Parathyroid adenoma (tissue), 2 donors: ENCODE data around the gene IGF1R.

Source experiments
- H2AFZ ChIP-seq: fragments of 300-600 bp; sonication (generic); one replicate; pipeline ENCODE4 v1.7.0; 2017; ENCODE audit warnings: antibody characterized with exemption, mild to moderate bottlenecking
- H3K27ac ChIP-seq: fragments of 300-600 bp; sonication (generic); one replicate; pipeline ENCODE4 v1.7.0; 2017
- H3K27me3 ChIP-seq: fragments of 300-600 bp; sonication (generic); one replicate; pipeline ENCODE4 v1.7.0; 2017; ENCODE audit warnings: low read length; ENCODE audit not compliant: control insufficient read depth, insufficient read depth
- H3K36me3 ChIP-seq: fragments of 300-600 bp; sonication (generic); one replicate; pipeline ENCODE4 v1.7.0; 2017; ENCODE audit warnings: low read length; ENCODE audit not compliant: control insufficient read depth, insufficient read depth
- H3K4me1 ChIP-seq: fragments of 300-600 bp; sonication (generic); one replicate; pipeline ENCODE4 v1.7.0; 2017; ENCODE audit warnings: control low read depth
- H3K4me2 ChIP-seq: fragments of 300-600 bp; sonication (generic); one replicate; pipeline ENCODE4 v1.7.0; 2017; ENCODE audit warnings: low read length
- H3K4me3 ChIP-seq: fragments of 300-600 bp; sonication (generic); one replicate; pipeline ENCODE4 v1.7.0; 2017; ENCODE audit warnings: low read depth, low read length
- H3K79me2 ChIP-seq: fragments of 300-600 bp; sonication (generic); one replicate; pipeline ENCODE4 v1.7.0; 2017; ENCODE audit warnings: control low read depth
- H3K9ac ChIP-seq: fragments of 300-600 bp; sonication (generic); one replicate; pipeline ENCODE4 v1.7.0; 2017; ENCODE audit warnings: mild to moderate bottlenecking
- H3K9me3 ChIP-seq: fragments of 300-600 bp; sonication (generic); one replicate; pipeline ENCODE4 v1.7.0; 2017; ENCODE audit warnings: low read length; ENCODE audit not compliant: control insufficient read depth
- TF ChIP-seq, protein P1 (sequence below): fragments of 300-600 bp; sonication (generic); IDR thresholded peaks from one replicate; pipeline ENCODE4 v1.7.0; 2017; ENCODE audit warnings: antibody characterized with exemption, mild to moderate bottlenecking
- donor health status: primary hyperparathyroidism.

IGF1R gene

DNA sequence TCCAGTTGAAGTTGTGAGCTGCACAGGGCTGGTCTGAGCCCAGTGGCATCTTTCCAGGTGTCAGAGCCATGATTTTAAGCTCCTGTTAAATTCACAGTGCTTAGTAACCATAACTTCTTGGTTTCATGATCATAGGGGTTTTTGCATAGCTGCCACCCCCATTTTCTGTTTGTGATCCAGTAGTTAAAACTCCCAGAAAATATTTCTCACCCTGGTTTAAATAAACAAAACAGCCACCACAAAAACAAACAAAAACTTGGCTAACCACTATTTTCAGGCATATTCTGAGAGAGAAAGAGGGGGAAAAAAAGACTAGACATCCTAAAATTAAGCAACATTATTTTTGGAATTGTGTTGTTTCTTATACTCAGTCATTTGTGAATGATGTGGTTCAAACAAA, 175.3 kb downstream of the IGF1R start:
- H3K27ac ChIP-seq, result no peak overlapping the region
- H3K27me3 ChIP-seq, result no peaks in the 10 kb centered on the region
- H3K79me2 ChIP-seq, result no peaks in the 10 kb centered on the region

DNA sequence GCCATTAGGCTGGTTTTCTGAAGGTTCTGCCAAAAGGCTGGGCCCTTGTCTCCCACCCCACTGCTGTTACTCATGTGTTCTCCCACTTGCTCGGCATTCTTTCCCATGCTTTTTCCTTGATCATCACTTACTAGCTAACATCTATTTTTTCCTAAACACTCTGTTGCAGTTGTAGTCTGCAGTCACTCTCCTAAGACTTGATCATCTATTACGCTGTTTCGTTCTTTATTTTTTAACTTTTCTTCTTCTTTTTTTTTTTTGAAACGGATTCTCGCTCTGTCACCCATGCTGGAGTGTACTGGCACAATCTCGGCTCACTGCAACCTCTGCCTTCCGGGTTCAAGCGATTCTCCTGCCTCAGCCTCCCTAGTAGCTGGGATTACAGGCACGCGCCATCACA, 176.3 kb downstream of the IGF1R start:
- Histone ChIP-seq H3K9ac (no peak overlapping the region), H3K9me3 (no peaks in the 10 kb centered on the region), H2AFZ (no peak overlapping the region), H3K4me3 (no peak overlapping the region), H3K4me1 (no peaks in the 10 kb centered on the region), H3K79me2 (no peaks in the 10 kb centered on the region), H3K27me3 (no peaks in the 10 kb centered on the region), H3K27ac (no peak overlapping the region), H3K4me2 (no peak overlapping the region), H3K36me3 (no peaks in the 10 kb centered on the region)
- TF ChIP-seq, protein P1, sequence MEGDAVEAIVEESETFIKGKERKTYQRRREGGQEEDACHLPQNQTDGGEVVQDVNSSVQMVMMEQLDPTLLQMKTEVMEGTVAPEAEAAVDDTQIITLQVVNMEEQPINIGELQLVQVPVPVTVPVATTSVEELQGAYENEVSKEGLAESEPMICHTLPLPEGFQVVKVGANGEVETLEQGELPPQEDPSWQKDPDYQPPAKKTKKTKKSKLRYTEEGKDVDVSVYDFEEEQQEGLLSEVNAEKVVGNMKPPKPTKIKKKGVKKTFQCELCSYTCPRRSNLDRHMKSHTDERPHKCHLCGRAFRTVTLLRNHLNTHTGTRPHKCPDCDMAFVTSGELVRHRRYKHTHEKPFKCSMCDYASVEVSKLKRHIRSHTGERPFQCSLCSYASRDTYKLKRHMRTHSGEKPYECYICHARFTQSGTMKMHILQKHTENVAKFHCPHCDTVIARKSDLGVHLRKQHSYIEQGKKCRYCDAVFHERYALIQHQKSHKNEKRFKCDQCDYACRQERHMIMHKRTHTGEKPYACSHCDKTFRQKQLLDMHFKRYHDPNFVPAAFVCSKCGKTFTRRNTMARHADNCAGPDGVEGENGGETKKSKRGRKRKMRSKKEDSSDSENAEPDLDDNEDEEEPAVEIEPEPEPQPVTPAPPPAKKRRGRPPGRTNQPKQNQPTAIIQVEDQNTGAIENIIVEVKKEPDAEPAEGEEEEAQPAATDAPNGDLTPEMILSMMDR, result no peak

More for the DNA sequence above, 175.3 kb downstream of the IGF1R start:
- TF ChIP-seq, protein P1, result no peak
- no peak overlapping the region for H2AFZ ChIP-seq
- H3K36me3 ChIP-seq, result no peaks in the 10 kb centered on the region
- no peak overlapping the region for H3K9ac ChIP-seq
- no peaks in the 10 kb centered on the region for H3K9me3 ChIP-seq
- no peak overlapping the region for H3K4me2 ChIP-seq
- no peak overlapping the region for H3K4me3 ChIP-seq
- H3K4me1 ChIP-seq, result no peaks in the 10 kb centered on the region

DNA sequence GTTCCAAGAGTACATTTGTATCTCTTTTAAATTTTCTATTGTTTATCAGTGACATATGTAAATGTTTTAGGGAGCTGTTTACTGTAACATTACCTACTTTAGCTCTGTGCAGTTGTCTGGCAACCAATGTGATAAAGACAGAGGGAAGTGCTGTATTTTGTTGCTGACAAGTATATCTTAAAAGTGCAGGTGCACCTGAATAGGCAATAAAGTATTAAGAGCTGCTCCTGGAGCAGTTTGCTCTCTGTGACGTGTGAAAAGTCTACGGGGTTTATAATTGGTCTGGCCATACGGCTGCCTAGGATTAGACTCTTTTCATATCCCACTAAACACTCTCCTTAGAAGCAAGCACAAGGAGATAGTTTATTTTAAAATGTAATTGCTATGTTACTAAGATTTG, 178.3 kb downstream of the IGF1R start:
- Histone ChIP-seq H3K79me2 (peaks cover under 1% of the 10 kb centered on the region), H3K4me3 (no peak overlapping the region), H3K36me3 (no peaks in the 10 kb centered on the region), H3K27me3 (no peaks in the 10 kb centered on the region), H3K9me3 (no peaks in the 10 kb centered on the region), H3K4me2 (no peak overlapping the region), H3K9ac (no peak overlapping the region), H2AFZ (no peak overlapping the region), H3K27ac (no peak overlapping the region), H3K4me1 (no peaks in the 10 kb centered on the region)
- TF ChIP-seq, protein P1, result no peak

DNA sequence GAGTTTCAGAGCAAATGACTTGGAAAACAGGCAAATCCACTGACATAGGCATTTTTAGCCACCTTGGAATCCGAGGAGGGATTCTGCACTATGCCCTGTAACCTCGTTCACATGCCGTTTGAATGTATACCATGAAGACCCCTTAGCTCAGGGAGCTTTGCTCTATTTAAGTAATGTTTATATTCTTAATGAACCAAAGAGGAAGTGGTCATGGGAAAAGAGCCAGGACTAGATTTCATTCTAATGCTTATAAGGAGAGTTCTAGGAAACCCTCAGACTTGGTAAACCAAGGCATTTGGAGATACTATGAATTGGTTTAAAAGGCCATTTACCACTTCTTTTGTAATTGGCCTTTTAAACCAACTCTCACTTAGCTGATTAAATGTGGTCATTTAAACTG, 178.9 kb downstream of the IGF1R start:
- Histone ChIP-seq H3K4me1 (no peaks in the 10 kb centered on the region), H3K27ac (no peak overlapping the region), H3K36me3 (no peaks in the 10 kb centered on the region), H3K9me3 (no peaks in the 10 kb centered on the region), H3K27me3 (no peaks in the 10 kb centered on the region), H3K79me2 (peaks cover 2% of the 10 kb centered on the region), H3K4me2 (no peak overlapping the region), H2AFZ (no peak overlapping the region), H3K9ac (no peak overlapping the region), H3K4me3 (no peak overlapping the region)
- TF ChIP-seq, protein P1, result no peak

DNA sequence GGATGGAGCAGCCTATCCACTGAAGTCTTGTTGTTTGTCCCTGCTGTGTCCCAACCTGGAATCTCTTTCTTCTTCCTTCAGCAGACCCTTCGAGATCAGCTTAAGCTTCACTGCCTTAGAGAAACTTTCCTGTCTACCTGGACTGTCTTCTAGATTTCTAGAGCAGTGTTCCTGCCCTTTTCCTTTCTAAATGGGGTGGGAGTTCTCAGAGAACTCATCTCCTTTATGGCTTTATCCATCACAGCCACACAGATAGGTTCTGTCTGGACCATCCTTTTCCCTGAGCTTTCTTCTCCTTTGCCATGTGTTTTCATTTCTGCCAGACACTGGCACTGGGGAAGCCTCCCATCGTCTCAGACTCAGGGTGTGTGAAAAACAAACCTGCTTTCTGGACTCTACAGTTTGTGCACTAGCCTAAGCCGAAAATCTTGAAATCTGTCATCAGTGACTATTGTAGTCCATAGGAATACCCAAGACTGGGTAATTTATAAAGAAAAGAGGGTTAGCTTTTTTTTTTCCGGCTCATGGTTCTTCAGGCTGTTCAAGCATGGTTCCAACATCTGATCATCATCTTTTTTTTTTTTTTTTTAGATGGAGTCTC, 181.8 kb downstream of the IGF1R start:
- Histone ChIP-seq H3K27me3 (no peaks in the 10 kb centered on the region), H3K36me3 (no peaks in the 10 kb centered on the region), H3K27ac (no peak overlapping the region), H3K4me3 (no peak overlapping the region), H3K9me3 (no peaks in the 10 kb centered on the region), H2AFZ (no peak overlapping the region), H3K4me1 (no peaks in the 10 kb centered on the region), H3K79me2 (peaks cover 2% of the 10 kb centered on the region), H3K9ac (no peak overlapping the region), H3K4me2 (no peak overlapping the region)
- TF ChIP-seq, protein P1, result no peak
